SKM-1 (cell line): ENCODE data around the gene KLK1.
"Not testable (repeated sequence)": the region's sequence is repeated elsewhere in the genome, so short reads cannot be mapped to it uniquely, and the experiment has no call there.

Source experiments
- DNase-seq: peaks from one replicate; lab custom pipeline; 2025; ENCODE audit not compliant: unreplicated experiment; lab: John Stamatoyannopoulos, UW

Gene KLK1

DNA sequence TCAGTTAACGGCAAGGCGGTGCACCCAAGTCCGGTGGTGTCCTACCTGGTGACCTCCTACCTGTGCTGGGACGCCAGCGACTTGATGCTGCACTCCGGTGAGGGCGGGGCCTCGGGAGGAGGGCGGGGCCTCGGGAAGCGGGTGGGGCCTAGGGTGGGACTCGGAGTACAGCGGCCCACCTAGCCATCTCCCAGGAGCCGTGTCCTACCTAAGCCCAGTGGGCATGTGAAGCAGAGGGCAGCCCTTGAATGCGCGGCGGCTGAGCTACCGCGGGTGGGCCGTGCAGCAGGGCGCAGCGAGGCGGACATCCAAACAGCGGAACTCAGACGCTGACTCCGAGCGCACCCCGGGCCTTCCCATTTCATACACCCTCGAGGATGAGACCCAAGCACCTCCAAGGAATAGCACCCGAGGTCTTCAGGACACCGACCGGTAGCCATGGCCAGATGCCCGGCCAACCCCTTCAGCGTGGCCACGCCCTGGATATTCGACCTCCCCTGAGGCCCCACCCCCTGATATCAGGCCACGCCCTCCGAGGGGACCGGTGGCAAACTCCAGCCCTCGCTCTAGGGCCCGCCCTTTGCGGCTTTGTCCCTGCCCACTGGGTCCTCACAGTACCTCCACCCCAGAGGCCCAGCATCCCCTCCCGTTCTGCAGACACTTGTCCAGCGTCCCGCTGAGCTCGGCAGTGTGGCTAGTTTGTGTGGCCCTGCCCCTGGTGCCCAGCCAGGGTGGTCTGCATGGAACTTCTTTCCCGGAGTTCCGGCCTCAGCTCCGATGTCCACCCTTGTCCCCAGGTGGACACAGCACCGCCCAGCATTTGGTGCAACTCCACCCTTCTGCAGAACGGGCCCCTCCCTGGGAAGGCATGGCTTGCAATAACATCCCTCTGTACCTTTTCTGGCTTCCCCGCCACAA lies 5.4 kb downstream of the KLK1 start:
- no peak for DNase-seq

DNA sequence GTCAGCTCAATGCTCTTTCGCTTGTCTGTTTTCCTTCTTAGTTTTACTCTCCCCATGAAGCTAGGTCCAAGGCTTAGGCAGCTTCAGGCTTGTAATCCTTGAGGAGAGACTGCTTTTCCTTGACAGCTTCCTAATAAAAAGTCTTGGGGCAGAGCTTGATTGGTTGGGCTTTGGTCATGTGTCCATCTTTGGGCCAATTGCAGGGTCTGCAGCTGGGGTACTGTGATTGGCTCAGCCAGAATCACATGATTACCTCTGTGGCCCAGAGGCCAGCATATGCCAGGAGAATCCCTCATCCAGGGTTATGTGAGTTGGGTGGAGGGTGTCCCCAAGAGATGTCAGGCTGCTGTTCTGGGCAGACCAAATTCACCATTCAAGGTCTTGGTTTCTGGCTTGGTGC lies 8.1 kb downstream of the KLK1 start:
- DNase-seq = no peak

DNA sequence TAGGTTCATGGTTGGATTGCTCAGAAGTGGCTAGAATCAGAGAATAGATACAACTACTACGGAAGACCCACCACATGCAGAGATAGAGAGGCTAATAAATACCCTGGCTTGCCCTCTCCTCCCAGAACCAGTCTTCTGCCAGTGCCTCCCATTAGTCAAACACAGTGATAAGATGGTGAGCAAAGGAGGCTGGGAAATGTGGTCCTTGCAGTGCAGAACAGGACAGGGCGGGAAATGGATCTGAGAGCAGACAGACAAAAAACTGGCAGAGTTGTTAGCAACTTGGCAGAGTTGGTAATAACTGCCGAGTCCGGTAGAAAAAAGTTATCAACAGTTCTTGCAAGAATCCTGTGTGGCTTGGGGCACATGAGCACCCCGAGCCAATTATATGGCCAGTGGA lies 8.7 kb downstream of the KLK1 start:
- no peak for DNase-seq

DNA sequence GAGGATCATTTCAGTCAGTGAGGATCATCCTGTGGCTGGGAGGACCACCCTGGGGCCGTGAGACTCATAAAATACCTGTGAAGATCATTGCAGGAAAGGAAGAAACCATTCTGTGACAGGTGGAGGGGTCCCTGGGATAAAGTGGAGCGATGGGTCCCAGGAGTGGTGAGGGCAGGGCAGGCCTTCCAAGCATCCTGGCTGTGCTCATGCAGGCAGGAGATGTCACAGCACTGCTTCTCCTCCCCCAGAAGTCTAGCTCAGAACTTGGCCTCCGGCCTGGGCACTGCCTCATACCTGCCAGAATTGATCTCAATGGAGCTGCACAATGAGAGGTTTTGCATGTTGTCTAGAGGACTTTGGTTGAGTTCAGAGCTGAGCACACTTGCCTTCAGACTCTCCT lies 11.1 kb downstream of the KLK1 start:
- no peak for DNase-seq

DNA sequence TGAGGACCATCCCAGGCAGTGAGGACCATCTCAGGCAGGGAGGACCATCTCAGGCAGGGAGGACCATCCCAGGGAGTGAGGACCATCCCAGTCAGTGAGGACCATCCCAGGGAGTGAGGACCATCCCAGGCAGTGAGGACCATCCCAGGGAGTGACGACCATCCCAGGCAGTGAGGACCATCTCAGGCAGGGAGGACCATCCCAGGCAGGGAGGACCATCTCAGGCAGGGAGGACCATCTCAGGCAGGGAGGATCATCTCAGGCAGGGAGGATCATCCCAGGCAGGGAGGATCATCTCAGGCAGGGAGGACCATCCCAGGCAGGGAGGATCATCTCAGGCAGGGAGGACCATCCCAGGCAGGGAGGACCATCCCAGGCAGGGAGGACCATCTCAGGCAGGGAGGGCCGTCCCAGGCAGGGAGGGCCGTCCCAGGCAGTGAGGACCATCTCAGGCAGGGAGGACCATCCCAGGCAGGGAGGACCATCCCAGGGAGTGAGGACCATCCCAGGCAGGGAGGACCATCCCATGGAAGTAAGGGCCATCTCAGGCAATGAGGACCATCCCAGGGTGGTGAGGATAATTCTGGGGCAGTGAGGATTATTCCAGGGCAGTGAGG lies 11.9 kb downstream of the KLK1 start:
- DNase-seq = not testable (repeated sequence)

DNA sequence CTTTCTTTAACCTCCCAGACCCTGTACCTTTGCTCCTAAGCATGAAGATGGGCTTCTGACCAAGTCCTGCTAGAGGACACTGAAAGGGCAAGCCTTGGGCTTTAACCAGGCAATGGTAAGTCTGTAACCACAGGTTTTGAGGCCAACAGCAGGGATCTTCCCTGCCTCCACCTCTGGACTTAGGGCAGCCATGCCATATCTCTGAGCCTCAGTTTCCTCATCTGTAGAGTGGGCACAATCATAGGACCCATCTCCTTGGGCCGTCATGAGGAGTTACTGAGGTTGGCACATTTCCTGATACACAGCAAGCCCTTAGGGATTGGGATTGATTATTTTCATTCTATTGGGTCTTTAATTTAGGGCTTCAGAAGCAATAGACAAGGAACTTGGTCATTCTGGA lies 14.7 kb downstream of the KLK1 start:
- DNase-seq = no peak

DNA sequence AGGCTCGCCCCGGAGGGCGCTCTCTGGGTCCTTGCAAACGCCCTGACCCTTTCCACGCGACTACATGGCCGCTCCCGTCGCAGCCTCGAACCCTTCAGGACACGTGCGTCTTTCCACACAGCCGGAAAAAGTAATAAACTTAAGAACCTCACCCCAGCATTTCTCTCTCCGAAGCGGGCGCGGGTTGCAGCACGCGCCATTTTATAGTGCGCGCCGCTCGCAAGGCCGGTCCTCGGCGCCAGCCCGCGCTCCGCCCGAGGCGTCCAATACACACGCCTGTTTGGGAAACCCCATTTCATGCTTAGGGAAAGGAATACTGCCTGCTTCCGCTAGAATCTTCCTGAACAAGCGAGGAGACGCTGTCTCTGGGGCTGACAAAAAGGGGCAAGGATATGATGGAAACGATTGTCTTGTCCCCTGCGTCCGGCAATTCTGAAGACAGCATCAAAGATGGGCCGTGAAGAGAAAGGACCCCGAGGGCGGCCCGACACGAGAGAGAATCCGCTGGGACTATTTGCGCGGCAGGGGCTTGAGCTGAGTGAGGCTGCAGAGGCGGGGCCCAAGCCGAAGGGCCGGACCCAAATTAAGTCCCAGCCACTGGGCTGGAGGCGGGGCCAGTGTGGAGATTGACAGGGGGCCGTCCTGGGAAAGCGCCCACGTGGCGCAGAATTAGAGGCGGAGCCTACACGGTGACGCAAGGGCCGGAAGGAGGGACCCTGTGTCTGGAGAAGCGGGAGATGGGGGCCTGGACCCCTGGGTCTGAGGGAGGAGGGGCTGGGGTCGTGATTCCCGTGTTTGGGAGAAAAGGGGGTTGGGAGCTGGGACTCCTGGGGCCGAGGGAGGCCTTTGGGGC lies 18.9 kb downstream of the KLK1 start:
- DNase-seq = peak; percentile 54

DNA sequence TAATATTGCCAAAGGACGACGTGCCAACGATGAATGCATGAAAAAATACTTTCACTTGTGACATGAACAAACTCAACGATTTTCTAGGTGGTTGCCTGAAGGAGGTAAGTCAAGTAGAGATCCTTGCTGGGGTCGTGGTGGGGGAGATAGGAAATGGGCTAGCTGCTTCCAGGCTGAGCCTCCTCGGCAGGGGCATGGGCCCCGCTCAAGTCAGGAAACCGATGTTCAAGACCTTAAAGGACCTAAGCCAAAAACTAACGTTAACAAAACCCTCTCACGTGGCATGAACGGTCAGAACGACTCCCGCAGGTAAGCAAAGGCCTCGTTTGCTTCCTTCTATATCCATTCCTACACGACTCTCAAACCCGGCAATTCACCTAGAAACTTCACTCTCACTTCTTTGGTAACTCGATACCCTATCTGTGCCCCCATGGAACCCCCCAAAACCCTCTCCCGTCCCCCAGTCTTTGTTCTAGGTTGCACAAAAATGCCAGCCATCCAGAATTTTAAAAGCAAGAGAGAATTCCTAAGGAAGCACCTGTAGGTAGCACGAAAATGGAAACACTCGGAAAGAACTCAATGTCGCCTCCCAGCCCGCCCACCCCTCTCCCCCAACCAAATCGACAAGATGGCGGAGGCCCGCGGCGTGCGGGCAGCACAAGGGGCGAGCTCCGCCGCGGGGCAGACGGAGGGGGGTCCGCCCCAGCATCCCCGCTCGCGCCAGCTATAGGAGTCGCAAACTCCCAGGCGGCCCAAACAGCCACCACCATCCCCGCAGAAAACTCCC lies 19.8 kb downstream of the KLK1 start:
- DNase-seq = no peak

DNA sequence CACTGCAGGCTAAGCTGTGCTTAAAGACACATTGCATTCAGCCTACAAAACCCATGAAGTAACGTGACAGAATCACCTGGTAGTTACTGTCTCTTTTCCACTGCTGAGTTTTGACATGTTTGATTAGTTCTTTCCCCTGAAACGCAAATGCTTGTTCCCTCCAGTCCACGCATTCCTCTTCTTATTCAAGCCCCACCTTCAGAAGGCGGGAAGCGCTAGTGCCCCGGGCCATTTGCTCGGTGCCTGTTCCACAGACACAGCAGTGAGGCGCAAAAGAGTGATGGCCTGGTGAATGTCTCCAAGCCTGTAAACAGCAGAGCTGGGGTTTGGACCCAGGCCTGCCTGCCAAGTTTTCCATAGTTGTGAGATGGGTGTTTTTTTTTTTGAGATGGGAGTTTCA lies 22.5 kb downstream of the KLK1 start:
- DNase-seq = no peak

DNA sequence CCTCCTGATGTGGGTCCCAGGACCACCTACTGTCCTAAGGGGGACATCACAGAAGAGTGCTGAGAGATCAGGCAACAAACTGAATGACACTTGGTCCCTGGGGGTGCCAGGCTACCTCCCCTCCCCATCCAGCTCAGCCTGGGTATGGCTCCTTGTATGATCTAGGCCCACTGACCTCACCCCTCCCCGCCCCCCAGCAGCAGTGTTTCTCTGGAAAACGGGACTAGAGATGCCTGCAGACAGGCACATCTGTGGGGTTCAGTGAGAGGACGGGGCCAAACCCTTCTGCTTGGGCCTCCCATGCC lies 24.1 kb downstream of the KLK1 start:
- DNase-seq = no peak

DNA sequence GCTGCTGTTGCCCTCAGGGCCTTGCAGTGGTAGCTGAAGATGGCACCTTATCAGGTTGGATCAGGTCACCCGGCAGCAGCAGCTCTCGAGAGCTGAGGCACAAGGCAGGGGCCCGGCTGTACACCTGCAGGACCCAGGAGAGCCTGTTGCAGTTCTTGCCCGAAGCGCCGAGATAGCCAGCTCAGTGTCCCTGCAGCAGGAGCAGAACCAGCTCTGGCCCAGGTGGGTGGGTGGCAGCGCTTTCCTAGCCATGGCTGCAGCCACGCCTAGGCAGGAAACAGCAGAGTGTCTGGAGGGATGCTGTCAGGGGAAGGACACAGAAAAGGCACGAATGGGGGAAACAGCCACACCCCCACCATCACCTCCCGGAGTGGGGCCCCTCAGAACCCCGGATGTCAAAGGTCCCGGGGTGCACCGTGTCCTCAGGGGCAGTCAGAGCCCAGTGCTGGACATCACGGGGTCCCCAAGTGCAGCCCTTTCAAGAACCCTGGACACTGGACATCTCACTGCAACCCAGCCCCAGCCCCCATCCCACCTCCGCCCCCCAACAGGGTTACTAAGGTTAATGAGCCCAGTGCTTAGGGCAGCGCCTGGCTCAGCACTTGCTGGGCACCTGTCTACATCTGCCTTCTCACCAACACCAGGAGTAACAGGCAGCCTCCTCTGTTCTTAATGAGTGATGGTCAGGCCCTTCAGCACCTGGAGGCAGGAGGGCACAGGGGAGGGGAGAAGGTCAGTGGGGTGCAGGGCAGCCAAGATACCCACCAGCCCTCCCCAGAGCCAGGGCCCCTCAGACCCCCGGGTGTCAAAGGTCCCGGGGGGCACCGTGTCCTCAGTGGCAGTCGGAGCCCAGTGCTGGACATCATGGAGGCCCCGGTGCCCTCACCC lies 24.7 kb downstream of the KLK1 start:
- no peak for DNase-seq

DNA sequence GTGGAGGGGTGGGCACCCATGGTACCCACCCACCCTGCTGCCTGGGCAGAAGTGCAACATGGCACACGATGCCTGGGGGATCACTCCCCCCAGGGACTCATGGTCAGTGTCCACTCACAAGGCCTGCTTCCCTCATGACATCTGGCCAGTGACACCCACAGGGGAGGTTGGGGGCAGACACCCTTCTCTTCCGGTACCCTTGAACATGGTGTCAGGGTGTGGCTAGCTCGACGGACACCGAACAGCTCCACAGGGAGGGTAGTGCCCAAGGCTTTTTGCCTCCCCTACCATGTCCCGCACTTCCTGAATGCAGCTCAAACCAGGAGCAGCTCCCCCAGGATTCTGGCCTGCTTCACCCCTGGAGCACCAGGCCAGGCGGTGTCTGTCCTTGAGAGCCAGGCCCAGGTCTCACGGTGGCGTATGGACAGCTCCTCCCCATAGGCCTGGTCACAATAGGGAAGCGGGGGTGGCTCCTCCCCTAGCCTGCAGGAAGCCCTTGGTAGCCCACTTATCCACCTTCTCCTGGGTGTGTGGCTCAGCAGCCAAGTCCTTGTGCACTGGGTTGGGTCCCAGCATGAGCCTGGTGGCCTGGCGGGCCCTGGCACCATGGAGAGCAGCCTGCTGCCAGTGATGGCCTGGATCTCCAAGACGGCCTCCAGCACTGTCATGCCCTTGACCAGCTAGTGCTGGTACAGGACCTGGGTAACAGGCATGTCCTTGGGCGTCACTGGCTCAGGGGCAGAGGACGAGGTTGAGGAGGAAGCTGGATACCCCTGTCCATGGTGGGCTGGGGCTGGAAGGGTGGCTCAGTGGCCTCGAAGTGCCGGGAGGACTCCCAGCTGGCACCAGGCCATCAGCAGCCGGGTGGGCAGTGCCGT lies 25.6 kb downstream of the KLK1 start:
- no peak for DNase-seq

DNA sequence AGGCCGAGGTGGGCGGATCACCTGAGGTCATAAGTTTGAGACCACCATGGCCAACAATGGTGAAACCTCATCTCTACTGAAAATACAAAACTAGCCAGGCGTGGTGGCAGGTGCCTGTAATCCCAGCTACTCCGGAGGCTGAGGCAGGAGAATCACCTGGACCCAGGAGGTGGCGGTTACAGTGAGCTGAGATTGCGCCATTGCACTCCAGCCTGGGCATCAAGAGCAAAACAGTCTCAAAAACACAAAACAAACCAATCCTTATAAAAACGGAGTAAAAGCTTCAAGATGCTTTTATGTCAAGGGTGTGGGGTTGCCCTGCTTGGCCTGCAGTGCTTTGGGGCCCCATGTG lies 26.2 kb downstream of the KLK1 start:
- DNase-seq = no peak

DNA sequence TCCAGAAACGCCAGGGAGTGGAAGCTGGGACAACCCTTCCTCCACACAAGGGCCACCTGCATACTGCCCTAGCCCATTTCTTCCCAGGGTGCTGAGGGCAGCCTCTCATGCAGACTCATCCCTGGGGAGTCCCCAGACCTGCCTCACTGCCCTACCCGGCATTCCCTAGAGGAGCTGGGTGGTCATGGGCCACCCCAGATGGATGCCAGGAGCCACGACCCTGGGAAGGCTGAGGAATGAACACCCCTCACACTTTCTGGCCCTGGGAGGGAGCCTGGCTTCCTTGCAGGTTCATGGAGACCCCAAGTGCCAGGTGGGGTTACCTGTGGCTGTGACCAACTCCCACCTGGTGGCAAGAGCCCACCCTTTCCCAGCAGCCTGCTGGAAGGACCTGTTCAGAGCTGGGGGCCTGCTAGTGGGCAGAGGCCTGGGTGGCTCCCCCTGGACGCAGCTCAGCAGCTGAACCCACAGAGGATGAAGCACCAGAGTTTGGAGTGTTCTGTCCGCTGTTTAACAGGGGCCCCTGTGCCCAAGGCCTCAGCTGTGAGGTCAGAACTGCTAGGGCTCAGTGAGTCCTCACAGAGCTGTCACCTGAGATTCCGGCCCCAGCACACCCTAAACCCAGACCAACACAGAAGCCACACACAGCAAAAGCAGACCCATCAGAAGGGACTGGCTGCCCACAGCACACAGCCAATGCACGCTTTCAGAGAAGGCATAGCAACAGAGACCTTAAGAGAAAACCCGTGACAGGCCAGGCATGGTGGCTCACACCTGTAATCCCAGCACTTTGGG lies 26.8 kb downstream of the KLK1 start:
- DNase-seq = no peak

DNA sequence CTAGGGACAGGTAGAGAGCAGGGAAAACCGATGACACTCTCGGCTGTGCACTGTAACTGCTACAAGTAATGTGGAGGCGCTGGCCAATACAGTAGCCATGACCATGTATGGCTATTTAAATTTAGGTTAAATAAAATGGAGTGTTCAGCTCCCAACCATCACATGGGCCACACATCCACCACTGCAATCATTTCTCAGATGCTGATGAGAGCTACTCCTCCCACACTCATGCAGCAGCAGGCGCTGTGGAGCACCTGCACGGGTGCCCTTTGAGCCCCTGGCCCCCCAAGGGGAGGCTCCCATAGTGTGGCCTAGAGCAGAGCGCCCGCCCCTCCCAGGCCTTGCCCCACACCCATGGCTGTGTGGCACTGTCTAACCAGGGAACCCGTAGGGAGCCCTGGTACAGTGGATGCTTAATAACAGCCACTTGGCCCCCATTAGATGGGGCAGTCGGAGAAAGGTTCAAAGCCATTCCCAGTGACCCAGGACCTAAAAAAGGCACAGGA lies 27.4 kb downstream of the KLK1 start:
- no peak for DNase-seq

DNA sequence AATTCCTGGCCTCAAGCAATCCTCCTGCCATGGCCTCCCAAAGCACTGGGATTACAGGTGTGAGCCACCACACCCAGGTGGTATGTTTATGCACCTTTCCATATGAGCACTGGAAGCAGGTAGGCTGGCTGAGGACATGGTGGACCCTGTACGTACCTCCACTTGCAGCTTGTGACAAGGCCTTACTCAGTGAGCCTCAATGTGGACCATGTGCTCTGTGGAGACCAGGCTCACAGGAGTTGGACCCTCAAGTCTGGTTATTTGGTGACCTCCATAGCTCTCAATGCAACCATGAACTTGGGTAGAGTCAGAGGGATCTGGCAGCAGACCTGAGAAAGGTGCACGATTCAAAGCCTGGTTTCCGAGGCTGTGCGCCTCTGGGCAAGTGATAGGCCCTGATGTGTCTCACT lies 27.9 kb downstream of the KLK1 start:
- DNase-seq = no peak

DNA sequence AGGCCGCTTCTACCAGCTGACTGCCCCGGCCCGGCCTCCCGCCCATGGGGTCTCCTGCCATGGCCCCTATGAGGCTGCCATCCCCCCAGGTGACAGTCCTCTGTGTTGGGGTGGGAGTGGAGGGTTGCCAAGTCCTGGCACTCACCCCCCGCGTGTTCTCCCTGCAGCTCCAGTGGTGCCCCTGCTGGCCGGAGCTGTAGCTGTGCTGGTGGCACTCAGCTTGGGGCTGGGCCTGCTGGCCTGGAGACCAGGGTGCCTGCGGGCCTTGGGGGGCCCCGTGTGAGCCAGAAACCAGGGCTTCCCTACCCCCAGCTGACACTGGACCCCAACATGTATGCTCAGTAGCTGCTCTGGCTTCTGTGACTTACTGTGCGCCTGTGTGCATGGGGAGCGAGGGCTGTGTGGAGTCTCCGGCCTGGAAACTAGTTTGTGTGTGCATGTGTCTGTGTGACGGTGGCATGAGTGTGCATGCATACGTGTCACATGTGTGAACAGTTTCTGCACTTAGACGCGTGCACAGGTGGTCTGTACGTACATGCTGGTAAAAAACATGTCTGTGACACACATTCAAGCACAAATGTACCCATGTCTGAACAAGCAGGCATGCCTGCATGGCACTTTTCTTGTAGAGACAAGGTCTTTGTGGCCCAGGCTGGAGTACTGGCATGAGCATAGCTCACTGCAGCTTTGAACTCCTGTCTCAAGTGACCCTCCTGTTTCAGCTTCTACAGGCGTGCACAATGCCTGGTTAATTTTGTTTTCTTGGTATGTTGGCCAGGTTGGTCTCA lies 28.5 kb downstream of the KLK1 start:
- DNase-seq = no peak
